ENCODE results near the gene NCR1.
"Not testable (repeated sequence)": the region's sequence is repeated elsewhere in the genome, so short reads cannot be mapped to it uniquely, and the experiment has no call there.

DNA sequence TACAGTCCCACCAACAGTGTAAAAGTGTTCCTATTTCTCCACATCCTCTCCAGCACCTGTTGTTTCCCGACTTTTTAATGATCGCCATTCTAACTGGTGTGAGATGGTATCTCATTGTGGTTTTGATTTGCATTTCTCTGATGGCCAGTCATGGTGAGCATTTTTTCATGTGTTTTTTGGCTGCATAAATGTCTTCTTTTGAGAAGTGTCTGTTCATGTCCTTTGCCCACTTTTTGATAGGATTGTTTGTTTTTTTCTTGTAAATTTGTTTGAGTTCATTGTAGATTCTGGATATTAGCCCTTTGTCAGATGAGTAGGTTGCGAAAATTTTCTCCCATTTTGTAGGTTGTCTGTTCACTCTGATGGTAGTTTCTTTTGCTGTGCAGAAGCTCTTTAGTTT is 42.5 kb upstream of the NCR1 start:
- TF ChIP-seq POLR2AphosphoS5, POLR2A (IDR thresholded peaks at IDR 0.05): not testable (repeated sequence)
- TF ChIP-seq, protein P1, sequence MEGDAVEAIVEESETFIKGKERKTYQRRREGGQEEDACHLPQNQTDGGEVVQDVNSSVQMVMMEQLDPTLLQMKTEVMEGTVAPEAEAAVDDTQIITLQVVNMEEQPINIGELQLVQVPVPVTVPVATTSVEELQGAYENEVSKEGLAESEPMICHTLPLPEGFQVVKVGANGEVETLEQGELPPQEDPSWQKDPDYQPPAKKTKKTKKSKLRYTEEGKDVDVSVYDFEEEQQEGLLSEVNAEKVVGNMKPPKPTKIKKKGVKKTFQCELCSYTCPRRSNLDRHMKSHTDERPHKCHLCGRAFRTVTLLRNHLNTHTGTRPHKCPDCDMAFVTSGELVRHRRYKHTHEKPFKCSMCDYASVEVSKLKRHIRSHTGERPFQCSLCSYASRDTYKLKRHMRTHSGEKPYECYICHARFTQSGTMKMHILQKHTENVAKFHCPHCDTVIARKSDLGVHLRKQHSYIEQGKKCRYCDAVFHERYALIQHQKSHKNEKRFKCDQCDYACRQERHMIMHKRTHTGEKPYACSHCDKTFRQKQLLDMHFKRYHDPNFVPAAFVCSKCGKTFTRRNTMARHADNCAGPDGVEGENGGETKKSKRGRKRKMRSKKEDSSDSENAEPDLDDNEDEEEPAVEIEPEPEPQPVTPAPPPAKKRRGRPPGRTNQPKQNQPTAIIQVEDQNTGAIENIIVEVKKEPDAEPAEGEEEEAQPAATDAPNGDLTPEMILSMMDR (IDR thresholded peaks at IDR 0.05) = not testable (repeated sequence)

All from prostate gland (tissue), 2 donors.